ENCODE results near the gene ARG2. TPM values are rescaled to one million over a fixed set of nuclear protein-coding genes. Genes with fewer than 3 reads are reported as not detected.
"Not testable (repeated sequence)": the region's sequence is repeated elsewhere in the genome, so short reads cannot be mapped to it uniquely, and the experiment has no call there.

ARG2 gene
- total and polyA plus RNA-seq, 3 donors from 2014 or later, result 3.8 to 5.3 (median 5.1) TPM

GRCh38 chr14:67599698-67600561 is 19.8 kb upstream of the ARG2 start, which contains the start of gene PIGH:
Gene PIGH, minus strand, starts transcription at chr14:67600268. Its CDS starts 65 bp downstream, at chr14:67600203.
- Histone ChIP-seq H3K4me3 (peak within 1 kb of the TSS; percentile 91 to 93), H3K9me3 (no peaks in the 10 kb centered on the region), H3K27ac (peak within 1 kb of the TSS; percentile 86 to 93), H3K36me3 (ENCODE audit: low read depth, missing control alignments) (no peaks in the 10 kb centered on the region), H3K27me3 (no peaks in the 10 kb centered on the region), H3K4me1 (peaks cover 8% of the 10 kb centered on the region)
- intact Hi-C loops (cut with DNase I; ENCODE audit: low total_unique reads), result no loop called here
- WGBS, 2 donors, result 0 to 3% methylated on average over 6 to 72 of the region's 77 CpGs
- peak; percentile 92 for DNase-seq
- TF ChIP-seq, protein P1, sequence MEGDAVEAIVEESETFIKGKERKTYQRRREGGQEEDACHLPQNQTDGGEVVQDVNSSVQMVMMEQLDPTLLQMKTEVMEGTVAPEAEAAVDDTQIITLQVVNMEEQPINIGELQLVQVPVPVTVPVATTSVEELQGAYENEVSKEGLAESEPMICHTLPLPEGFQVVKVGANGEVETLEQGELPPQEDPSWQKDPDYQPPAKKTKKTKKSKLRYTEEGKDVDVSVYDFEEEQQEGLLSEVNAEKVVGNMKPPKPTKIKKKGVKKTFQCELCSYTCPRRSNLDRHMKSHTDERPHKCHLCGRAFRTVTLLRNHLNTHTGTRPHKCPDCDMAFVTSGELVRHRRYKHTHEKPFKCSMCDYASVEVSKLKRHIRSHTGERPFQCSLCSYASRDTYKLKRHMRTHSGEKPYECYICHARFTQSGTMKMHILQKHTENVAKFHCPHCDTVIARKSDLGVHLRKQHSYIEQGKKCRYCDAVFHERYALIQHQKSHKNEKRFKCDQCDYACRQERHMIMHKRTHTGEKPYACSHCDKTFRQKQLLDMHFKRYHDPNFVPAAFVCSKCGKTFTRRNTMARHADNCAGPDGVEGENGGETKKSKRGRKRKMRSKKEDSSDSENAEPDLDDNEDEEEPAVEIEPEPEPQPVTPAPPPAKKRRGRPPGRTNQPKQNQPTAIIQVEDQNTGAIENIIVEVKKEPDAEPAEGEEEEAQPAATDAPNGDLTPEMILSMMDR (IDR thresholded peaks at IDR 0.05), result peak; percentile 32 to 64 (median 48)
- TF ChIP-seq POLR2A (IDR thresholded peaks at IDR 0.05), result peak; percentile 41

DNA sequence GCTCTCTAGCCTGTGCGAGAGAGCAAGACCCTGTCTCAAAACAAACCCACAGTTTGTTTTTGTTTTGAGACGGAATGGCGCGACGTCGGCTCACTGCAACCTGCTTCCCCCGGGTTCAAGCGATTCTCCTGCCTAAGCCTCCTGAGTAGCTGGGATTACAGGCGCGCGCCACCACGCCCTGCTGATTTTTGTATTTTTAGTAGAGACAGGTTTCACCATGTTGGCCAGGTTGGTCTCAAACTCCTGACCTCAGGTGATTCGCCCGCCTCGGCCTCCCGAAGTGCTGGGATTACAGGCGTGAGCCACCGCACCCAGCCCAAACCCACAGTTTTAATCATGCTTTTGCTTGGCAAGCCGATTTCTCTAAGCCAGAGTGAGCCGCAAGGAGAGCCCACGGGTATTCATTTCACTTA is 19.2 kb upstream of the ARG2 start:
- intact Hi-C loops (cut with DNase I; ENCODE audit: low total_unique reads); H3K4me1 ChIP-seq: not testable (repeated sequence)
- WGBS, 2 donors, result 77 to 78% methylated on average over 10 to 21 of the region's 21 CpGs

DNA sequence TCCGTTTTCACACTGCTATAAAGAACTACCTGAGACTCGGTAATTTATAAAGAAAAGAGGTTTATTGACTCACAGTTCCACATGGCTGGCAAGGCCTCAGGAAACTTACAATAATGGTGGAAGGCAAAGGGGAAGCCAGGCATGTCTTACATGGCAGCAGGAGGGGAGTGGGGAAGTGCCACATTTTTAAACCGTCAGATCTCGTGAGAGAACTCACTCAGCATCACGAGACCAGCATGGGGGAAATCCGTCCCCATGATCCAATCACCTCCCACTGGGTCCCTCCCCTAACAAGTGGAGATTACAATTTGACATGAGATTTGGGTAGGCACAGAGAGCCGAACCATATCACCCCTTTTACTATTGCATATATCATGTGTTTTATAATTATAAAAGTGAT is 17.6 kb upstream of the ARG2 start:
- TF ChIP-seq POLR2A (IDR thresholded peaks at IDR 0.05), result no peak
- TF ChIP-seq, protein P1 (IDR thresholded peaks at IDR 0.05), result no peak
- 66 to 81% methylated on average over 7 of the region's 7 CpGs for WGBS, 2 donors
- Histone ChIP-seq H3K36me3 (ENCODE audit: low read depth, missing control alignments) (no peaks in the 10 kb centered on the region), H3K27me3 (no peaks in the 10 kb centered on the region), H3K9me3 (no peaks in the 10 kb centered on the region), H3K4me3 (no peak overlapping the region), H3K4me1 (peaks cover 8% of the 10 kb centered on the region), H3K27ac (no peak overlapping the region)
- intact Hi-C loops (cut with DNase I; ENCODE audit: low total_unique reads), result no loop called here
- no peak for DNase-seq

More for the DNA sequence above, 19.2 kb upstream of the ARG2 start:
- DNase-seq; H3K9me3 ChIP-seq; H3K27me3 ChIP-seq; H3K36me3 ChIP-seq (ENCODE audit: low read depth, missing control alignments): not testable (repeated sequence)
- Histone ChIP-seq H3K4me3 (peak overlapping the region; percentile 91 to 93), H3K27ac (peak overlapping the region; percentile 86 to 93)

GRCh38 chr14:67602995-67603545 is 16.6 kb upstream of the ARG2 start:
- intact Hi-C loops (cut with DNase I; ENCODE audit: low total_unique reads), result no loop called here
- WGBS, 2 donors, result 72 to 73% methylated on average over 5 of the region's 5 CpGs
- no peak for DNase-seq
- Histone ChIP-seq H3K4me3 (no peak overlapping the region), H3K36me3 (ENCODE audit: low read depth, missing control alignments) (no peaks in the 10 kb centered on the region), H3K4me1 (peaks cover 8% of the 10 kb centered on the region), H3K27ac (no peak overlapping the region), H3K27me3 (no peaks in the 10 kb centered on the region), H3K9me3 (no peaks in the 10 kb centered on the region)
- no peak for TF ChIP-seq POLR2A (IDR thresholded peaks at IDR 0.05)
- TF ChIP-seq, protein P1 (IDR thresholded peaks at IDR 0.05), result no peak

GRCh38 chr14:67607646-67608045 is 12.1 kb upstream of the ARG2 start:
- no peak for TF ChIP-seq POLR2A (IDR thresholded peaks at IDR 0.05)
- TF ChIP-seq, protein P1 (IDR thresholded peaks at IDR 0.05), result no peak
- no peaks in the 10 kb centered on the region for H3K36me3 ChIP-seq (ENCODE audit: low read depth, missing control alignments)
- intact Hi-C loops (cut with DNase I; ENCODE audit: low total_unique reads), result no loop called here
- no peak overlapping the region for H3K27ac ChIP-seq
- 88 to 97% methylated on average over 5 of the region's 5 CpGs for WGBS, 2 donors
- no peaks in the 10 kb centered on the region for H3K4me1 ChIP-seq
- H3K4me3 ChIP-seq, result no peak overlapping the region
- DNase-seq, result no peak
- no peaks in the 10 kb centered on the region for H3K27me3 ChIP-seq
- no peaks in the 10 kb centered on the region for H3K9me3 ChIP-seq
